Measurements from ENCODE around the gene ENPP3. TPM values are rescaled to one million over a fixed set of nuclear protein-coding genes. Genes with fewer than 3 reads are reported as not detected.

Gene ENPP3
- total and polyA plus RNA-seq, 10 of the 15 experiments (the other 5 are each of a cell fraction or from before 2014, with no cell fraction given) = 0.01 TPM; not detected in 9

GRCh38 chr6:131744432-131745287 is 107.6 kb downstream of the ENPP3 start:
- H3K4me1 ChIP-seq (ENCODE audit: control insufficient read depth, insufficient read depth, low read length) = no peaks in the 10 kb centered on the region
- intact Hi-C loops (cut with micrococcal nuclease; ENCODE audit: unreplicated experiment) = no loop called here
- ChIA-PET SMC1A (ENCODE audit: uncharacterized antibody, unreplicated experiment) (interaction anchor here (0.9 to 1.4 kb wide), 2 partner anchors 16 to 34 kb away, joined by 3 read pairs; no protein-coding TSS in a partner anchor), POLR2A (no interaction called here), RAD21 (ENCODE audit: unreplicated experiment) (no interaction called here), CTCF (no interaction called here)
- no peaks in the 10 kb centered on the region for H3K36me3 ChIP-seq (ENCODE audit: control insufficient read depth in 2 of 2, insufficient read depth in 2 of 2, low read length in 1 of 2)
- H3K4me2 ChIP-seq (ENCODE audit: control insufficient read depth, insufficient read depth) = no peak overlapping the region
- in situ Hi-C loops (cut with MboI) = no loop called here
- no peak overlapping the region for H3K27ac ChIP-seq (ENCODE audit: control insufficient read depth, insufficient read depth)
- no peaks in the 10 kb centered on the region for H3K9me3 ChIP-seq (replicated peaks; ENCODE audit: control insufficient read depth, insufficient read depth, low read length)
- WGBS (ENCODE audit: insufficient coverage, insufficient replicate concordance, low lambda C conversion rate, missing lambda C conversion rate) = 30% methylated on average over 6 of the region's 6 CpGs
- no peaks in the 10 kb centered on the region for H3K27me3 ChIP-seq (replicated peaks in 1 of 2; ENCODE audit: control insufficient read depth in 2 of 2, insufficient read depth in 2 of 2, low read length in 1 of 2)
- BruUV-seq (replicated peaks) = no TSS peak
- no peaks in the 10 kb centered on the region for H4K20me1 ChIP-seq (ENCODE audit: control insufficient read depth, insufficient read depth)
- no peak overlapping the region for H2AFZ ChIP-seq (ENCODE audit: control insufficient read depth, low read depth, low read length)
- ATAC-seq (no peak), DNase-seq (ENCODE audit: low read depth, low spot score) (no peak), FAIRE-seq (no peak)
- no peak overlapping the region for H3K9ac ChIP-seq (ENCODE audit: control insufficient read depth, insufficient read depth, low read length)
- H3K4me3 ChIP-seq = no peak overlapping the region
- no peaks in the 10 kb centered on the region for H3K79me2 ChIP-seq (ENCODE audit: control insufficient read depth, insufficient read depth, low read length)
- TF ChIP-seq POU2F2 (IDR thresholded peaks at IDR 0.05; ENCODE audit: borderline replicate concordance, low read depth, low read length) (no peak), TARDBP (IDR thresholded peaks at IDR 0.05; ENCODE audit: borderline replicate concordance) (no peak), IRF5 (IDR thresholded peaks at IDR 0.05; ENCODE audit: borderline replicate concordance) (no peak), TCF3 (IDR thresholded peaks at IDR 0.05; ENCODE audit: borderline replicate concordance, insufficient read depth, low read depth, low read length) (no peak), ZBTB11 (CRISPR knock-in tag; IDR thresholded peaks at IDR 0.05) (no peak), ZNF24 (IDR thresholded peaks at IDR 0.05) (no peak), FOXK2 (IDR thresholded peaks at IDR 0.05) (no peak), CBX3 (IDR thresholded peaks at IDR 0.05; ENCODE audit: borderline replicate concordance, low read depth) (no peak), NFIC (IDR thresholded peaks at IDR 0.05; ENCODE audit: low read depth, low read length) (no peak), BRCA1 (IDR thresholded peaks at IDR 0.05; ENCODE audit: low read depth, low read length) (no peak), LARP7 (IDR thresholded peaks at IDR 0.05) (no peak), E2F8 (IDR thresholded peaks at IDR 0.05; ENCODE audit: low read depth, partially characterized antibody) (no peak), SRF (IDR thresholded peaks at IDR 0.05; ENCODE audit: low read depth in 2 of 2, low read length in 2 of 2) (no peak), HDGF (IDR thresholded peaks at IDR 0.05) (no peak), E2F4 (IDR thresholded peaks at IDR 0.05; ENCODE audit: low read depth, low read length) (no peak)

All from GM12878 (cell line).